Measurements from ENCODE around the gene BRAF. TPM values are rescaled to one million over a fixed set of nuclear protein-coding genes. Genes with fewer than 3 reads are reported as not detected.
"Not testable (repeated sequence)": the region's sequence is repeated elsewhere in the genome, so short reads cannot be mapped to it uniquely, and the experiment has no call there.

The BRAF gene
- total RNA-seq, 1 donor from 2014 or later = 60.5 TPM

DNA sequence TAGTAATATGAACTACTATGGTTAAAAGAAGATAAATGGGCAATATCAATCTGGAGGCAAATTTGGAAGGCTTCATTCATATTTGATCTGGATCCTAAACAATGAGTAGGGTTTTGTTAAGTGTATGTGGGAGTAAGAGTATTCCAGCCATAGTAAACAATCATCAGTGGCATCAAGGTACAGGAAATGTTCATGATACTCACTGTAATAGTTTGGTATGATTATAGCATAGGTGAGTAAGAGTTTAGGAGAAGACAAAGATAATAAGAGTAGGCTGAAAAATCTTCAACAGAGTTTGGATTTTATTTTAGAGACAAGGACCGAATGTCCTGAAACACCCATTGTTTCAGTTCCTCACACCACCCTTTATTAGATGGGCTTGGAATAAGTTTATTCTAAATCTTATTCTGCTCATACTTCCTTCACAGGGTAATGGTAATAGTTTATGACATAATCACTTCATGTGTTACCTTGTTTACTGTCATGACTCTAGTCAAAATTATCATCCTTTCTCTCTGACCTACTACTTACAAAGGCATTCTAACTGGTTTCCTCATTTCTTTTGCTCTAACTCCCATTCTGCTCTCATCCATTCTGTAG is 38.9 kb downstream of the BRAF start:
- Mint-ChIP-seq H3K27ac (peak overlapping the region; percentile 3), H3K4me3 (ENCODE audit: low read depth) (no peak overlapping the region), H3K9me3 (ENCODE audit: low read depth) (no peaks in the 10 kb centered on the region), H3K27me3 (no peaks in the 10 kb centered on the region), H3K36me3 (ENCODE audit: insufficient read depth) (peaks cover 8% of the 10 kb centered on the region), H3K4me1 (ENCODE audit: low read depth) (peaks cover 19% of the 10 kb centered on the region)
- no peak for DNase-seq (ENCODE audit: low spot score, unreplicated experiment)
- TF ChIP-seq, protein P1, sequence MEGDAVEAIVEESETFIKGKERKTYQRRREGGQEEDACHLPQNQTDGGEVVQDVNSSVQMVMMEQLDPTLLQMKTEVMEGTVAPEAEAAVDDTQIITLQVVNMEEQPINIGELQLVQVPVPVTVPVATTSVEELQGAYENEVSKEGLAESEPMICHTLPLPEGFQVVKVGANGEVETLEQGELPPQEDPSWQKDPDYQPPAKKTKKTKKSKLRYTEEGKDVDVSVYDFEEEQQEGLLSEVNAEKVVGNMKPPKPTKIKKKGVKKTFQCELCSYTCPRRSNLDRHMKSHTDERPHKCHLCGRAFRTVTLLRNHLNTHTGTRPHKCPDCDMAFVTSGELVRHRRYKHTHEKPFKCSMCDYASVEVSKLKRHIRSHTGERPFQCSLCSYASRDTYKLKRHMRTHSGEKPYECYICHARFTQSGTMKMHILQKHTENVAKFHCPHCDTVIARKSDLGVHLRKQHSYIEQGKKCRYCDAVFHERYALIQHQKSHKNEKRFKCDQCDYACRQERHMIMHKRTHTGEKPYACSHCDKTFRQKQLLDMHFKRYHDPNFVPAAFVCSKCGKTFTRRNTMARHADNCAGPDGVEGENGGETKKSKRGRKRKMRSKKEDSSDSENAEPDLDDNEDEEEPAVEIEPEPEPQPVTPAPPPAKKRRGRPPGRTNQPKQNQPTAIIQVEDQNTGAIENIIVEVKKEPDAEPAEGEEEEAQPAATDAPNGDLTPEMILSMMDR (IDR thresholded peaks at IDR 0.05; ENCODE audit: unreplicated experiment) = no peak

- H3K4me1 Mint-ChIP-seq (ENCODE audit: low read depth) = peaks cover 15% of the 10 kb centered on the region
- H3K9me3 Mint-ChIP-seq (ENCODE audit: low read depth) = peaks cover under 1% of the 10 kb centered on the region
- TF ChIP-seq, protein P1 (IDR thresholded peaks at IDR 0.05; ENCODE audit: unreplicated experiment) = no peak
- no peak overlapping the region for H3K4me3 Mint-ChIP-seq (ENCODE audit: low read depth)
- DNase-seq (ENCODE audit: low spot score, unreplicated experiment) = no peak
- H3K27me3 Mint-ChIP-seq = no peaks in the 10 kb centered on the region
- peaks cover 13% of the 10 kb centered on the region for H3K36me3 Mint-ChIP-seq (ENCODE audit: insufficient read depth)
- H3K27ac Mint-ChIP-seq = no peak overlapping the region
Observed at GRCh38 chr7:140883378-140883777, 41.4 kb downstream of the BRAF start.

DNA sequence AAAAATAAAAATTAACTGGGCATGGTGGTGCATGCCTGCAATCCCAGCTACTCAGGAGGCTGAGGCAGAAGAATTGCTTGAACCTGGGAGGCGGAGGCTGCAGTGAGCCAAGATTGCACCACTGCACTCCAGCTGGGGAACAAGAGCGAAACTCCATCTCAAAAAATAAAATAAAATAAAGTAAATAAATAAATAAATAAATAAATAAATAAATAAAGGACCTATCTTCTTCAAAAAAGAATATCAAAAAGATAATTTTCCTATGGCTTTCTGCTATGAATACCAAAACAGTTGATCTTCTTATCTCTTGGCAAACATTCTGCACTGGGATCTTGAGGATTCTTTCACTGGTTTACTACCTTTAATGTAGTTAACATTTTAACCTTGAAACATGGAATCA is 41.9 kb downstream of the BRAF start:
- H3K4me1 Mint-ChIP-seq (ENCODE audit: low read depth) = peaks cover 10% of the 10 kb centered on the region
- not testable (repeated sequence) for H3K4me3 Mint-ChIP-seq (ENCODE audit: low read depth)

GRCh38 chr7:140881507-140882228 is 43.1 kb downstream of the BRAF start:
- TF ChIP-seq, protein P1 (IDR thresholded peaks at IDR 0.05; ENCODE audit: unreplicated experiment) = no peak
- Mint-ChIP-seq H3K27me3 (no peaks in the 10 kb centered on the region), H3K4me3 (ENCODE audit: low read depth) (no peak overlapping the region), H3K4me1 (ENCODE audit: low read depth) (peaks cover 6% of the 10 kb centered on the region), H3K27ac (no peak overlapping the region), H3K9me3 (ENCODE audit: low read depth) (peaks cover 3% of the 10 kb centered on the region), H3K36me3 (ENCODE audit: insufficient read depth) (peaks cover 22% of the 10 kb centered on the region)
- DNase-seq (ENCODE audit: low spot score, unreplicated experiment) = no peak

More for the DNA sequence above, 41.9 kb downstream of the BRAF start:
- H3K36me3 Mint-ChIP-seq (ENCODE audit: insufficient read depth) = peaks cover 19% of the 10 kb centered on the region
- DNase-seq (ENCODE audit: low spot score, unreplicated experiment); H3K27me3 Mint-ChIP-seq; H3K27ac Mint-ChIP-seq; H3K9me3 Mint-ChIP-seq (ENCODE audit: low read depth): not testable (repeated sequence)

GRCh38 chr7:140877249-140877524 is 47.5 kb downstream of the BRAF start:
- Mint-ChIP-seq H3K4me1 (ENCODE audit: low read depth) (peaks cover 10% of the 10 kb centered on the region), H3K9me3 (ENCODE audit: low read depth) (peaks cover 9% of the 10 kb centered on the region), H3K36me3 (ENCODE audit: insufficient read depth) (peaks cover 28% of the 10 kb centered on the region), H3K4me3 (ENCODE audit: low read depth) (no peak overlapping the region), H3K27me3 (no peaks in the 10 kb centered on the region), H3K27ac (no peak overlapping the region)
- no peak for DNase-seq (ENCODE audit: low spot score, unreplicated experiment)
- TF ChIP-seq, protein P1 (IDR thresholded peaks at IDR 0.05; ENCODE audit: unreplicated experiment) = no peak

Measured in progenitor cell of endocrine pancreas (in vitro differentiated cells).